T-helper 22 cell (primary cell): ENCODE results near the gene OR4N2.
"Not testable (repeated sequence)": the region's sequence is repeated elsewhere in the genome, so short reads cannot be mapped to it uniquely, and the experiment has no call there.

Experiments used
- DNase-seq: peaks from one replicate; pipeline ENCODE4 v3.0.0-alpha.2; 2020; ENCODE audit warnings: low read depth

Gene OR4N2

GRCh38 chr14:19834203-19834848, 30.8 kb downstream of the OR4N2 start:
- not testable (repeated sequence) for DNase-seq

GRCh38 chr14:19838433-19838832, 34.9 kb downstream of the OR4N2 start:
- no peak for DNase-seq

GRCh38 chr14:19851365-19851764, 47.8 kb downstream of the OR4N2 start:
- no peak for DNase-seq

- DNase-seq: not testable (repeated sequence)
Measured at GRCh38 chr14:19866061-19866669, 62.6 kb downstream of the OR4N2 start.

DNA sequence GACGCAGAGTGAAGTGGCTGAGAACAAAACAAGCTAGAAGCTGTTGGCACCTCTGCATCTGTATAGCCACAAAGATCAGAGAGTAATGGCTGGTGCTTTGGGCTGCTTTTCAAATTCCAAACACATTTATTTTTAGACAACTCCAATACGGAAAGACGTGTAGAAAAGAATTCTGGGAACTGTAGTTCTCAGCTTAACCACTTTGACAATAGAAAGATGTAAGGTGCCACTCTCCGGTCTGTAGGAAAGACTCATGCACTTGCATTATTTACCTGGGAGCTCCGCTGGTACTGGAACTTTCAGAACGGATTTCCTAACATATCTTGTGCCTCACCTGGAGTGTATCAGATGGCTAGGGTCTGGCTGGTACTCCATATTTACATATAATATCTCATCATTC, 69.6 kb downstream of the OR4N2 start:
- no peak for DNase-seq

DNA sequence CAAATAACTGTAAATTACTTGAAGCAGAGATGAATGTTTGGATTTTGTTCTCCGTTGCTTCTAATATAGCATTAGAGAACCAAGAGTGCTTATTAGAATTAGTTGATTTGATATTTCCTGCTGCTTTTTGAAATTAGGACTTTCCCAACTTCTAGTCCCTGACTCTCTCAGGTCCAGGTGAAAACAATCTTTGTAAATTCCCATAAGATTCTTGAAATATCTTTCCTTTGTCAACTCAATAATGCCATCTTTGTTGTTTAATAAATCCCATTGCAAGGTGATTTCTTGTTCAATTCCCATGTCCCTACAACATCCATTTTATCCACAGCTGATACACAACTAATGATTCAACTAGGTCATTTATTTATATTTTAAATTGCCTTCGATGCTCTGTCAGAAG, 71.3 kb downstream of the OR4N2 start, which contains the start of gene OR4K2:
TSS of gene OR4K2 (plus strand) at position 301 of the 400 bp plus-strand sequence. CDS start 1,126 bp downstream, outside the sequence.
- DNase-seq: no peak

GRCh38 chr14:19878029-19878642, 74.6 kb downstream of the OR4N2 start:
- no peak for DNase-seq
